Neural progenitor cell (in vitro differentiated cells): Measurements from ENCODE around the gene ZNF827. TPM values are rescaled to one million over a fixed set of nuclear protein-coding genes. Genes with fewer than 3 reads are reported as not detected.

Experiments
- DNase-seq: peaks from one replicate; pipeline ENCODE4 v3.0.0-alpha.2; 2016; ENCODE audit warnings: low spot score
- H2AFZ ChIP-seq: fragments of 200-600 bp; sonication (generic); replicated peaks from 2 replicates; pipeline ENCODE4 v1.6.1; 2016; ENCODE audit warnings: antibody characterized with exemption
- H3F3A ChIP-seq: fragments of 200-600 bp; sonication (generic); 2 replicates; pipeline ENCODE4 v1.6.1; 2016; ENCODE audit warnings: antibody characterized with exemption, low read depth
- H3K27ac ChIP-seq: fragments of 200-600 bp; sonication (generic); 2 replicates; pipeline ENCODE4 v1.5.1; 2016; ENCODE audit warnings: mild to moderate bottlenecking
- H3K27me3 ChIP-seq: fragments of 200-600 bp; sonication (generic); 2 replicates; pipeline ENCODE4 v1.6.1; 2016; ENCODE audit warnings: mild to moderate bottlenecking, moderate library complexity
- H3K36me3 ChIP-seq: fragments of 200-600 bp; sonication (generic); 2 replicates; pipeline ENCODE4 v1.5.1; 2016
- H3K4me1 ChIP-seq: fragments of 200-600 bp; sonication (generic); 2 replicates; pipeline ENCODE4 v1.6.1; 2016; ENCODE audit warnings: mixed run types
- H3K4me2 ChIP-seq: fragments of 200-600 bp; sonication (generic); 2 replicates; pipeline ENCODE4 v1.6.1; 2016
- H3K4me3 ChIP-seq: fragments of 200-600 bp; sonication (generic); 2 replicates; pipeline ENCODE4 v1.5.1; 2016
- H3K79me2 ChIP-seq: fragments of 200-600 bp; sonication (generic); 2 replicates; pipeline ENCODE4 v1.6.1; 2016; ENCODE audit warnings: low read depth
- H3K9ac ChIP-seq: fragments of 200-600 bp; sonication (generic); 2 replicates; pipeline ENCODE4 v1.6.1; 2016
- H3K9me3 ChIP-seq: fragments of 200-600 bp; sonication (generic); 2 replicates; pipeline ENCODE4 v1.5.1; 2016; ENCODE audit warnings: low read depth
- H4K20me1 ChIP-seq: fragments of 200-600 bp; sonication (generic); 2 replicates; pipeline ENCODE4 v1.6.1; 2016; ENCODE audit warnings: low read depth
- H3K27ac Mint-ChIP-seq: 3 replicates; pipeline ENCODE4 v1.8.0; 2021; ENCODE audit warnings: mixed read lengths
- H3K27me3 Mint-ChIP-seq: 2 replicates; pipeline ENCODE4 v1.8.0; 2022; ENCODE audit warnings: low read depth, mild to moderate bottlenecking, inconsistent platforms, moderate library complexity, mixed read lengths; ENCODE audit not compliant: insufficient read depth
- H3K36me3 Mint-ChIP-seq: 3 replicates; pipeline ENCODE4 v1.8.0; 2021; ENCODE audit warnings: mixed read lengths
- H3K4me1 Mint-ChIP-seq: 3 replicates; pipeline ENCODE4 v1.8.0; 2021; ENCODE audit warnings: mixed read lengths
- H3K4me3 Mint-ChIP-seq: 3 replicates; pipeline ENCODE4 v1.8.0; 2021; ENCODE audit warnings: mild to moderate bottlenecking, moderate library complexity, mixed read lengths
- H3K9me3 Mint-ChIP-seq: 3 replicates; pipeline ENCODE4 v1.8.0; 2020; ENCODE audit warnings: mixed read lengths
- CTCF ChIP-seq: fragments of 200-600 bp; sonication (generic); IDR thresholded peaks from 2 replicates; pipeline ENCODE4 v1.5.1; 2017; ENCODE audit warnings: antibody characterized with exemption, mild to moderate bottlenecking
- EZH2 ChIP-seq: fragments of 200-600 bp; sonication (generic); IDR thresholded peaks from 2 replicates; pipeline ENCODE4 v1.6.1; 2017; ENCODE audit warnings: antibody characterized with exemption, mild to moderate bottlenecking, moderate library complexity
- EZH2phosphoT487 ChIP-seq: fragments of 200-600 bp; sonication (generic); IDR thresholded peaks from 2 replicates; pipeline ENCODE4 v1.6.1; 2017; ENCODE audit warnings: antibody characterized with exemption
- total RNA-seq: library from RNA; depleted of rRNA; stranded (reverse); fragments of >200 nt; gene quantifications from 2 replicates; pipeline ENCODE4 v1.2.3, GENCODE V29; 2015; ENCODE audit warnings: low replicate concordance

Gene ZNF827
- total RNA-seq, 1 donor from 2014 or later: 7.7 TPM

GRCh38 chr4:145878501-145879435 is 59.9 kb downstream of the ZNF827 start:
- Mint-ChIP-seq H3K27ac (no peak overlapping the region), H3K4me3 (no peak overlapping the region), H3K27me3 (peaks cover 3% of the 10 kb centered on the region), H3K36me3 (peaks cover 36% of the 10 kb centered on the region), H3K4me1 (peaks cover 23% of the 10 kb centered on the region), H3K9me3 (no peaks in the 10 kb centered on the region)
- Histone ChIP-seq H3K4me3 (no peak overlapping the region), H3K27me3 (no peaks in the 10 kb centered on the region), H3F3A (no peaks in the 10 kb centered on the region), H3K9ac (no peak overlapping the region), H3K27ac (no peak overlapping the region), H3K4me2 (no peak overlapping the region), H3K9me3 (no peaks in the 10 kb centered on the region), H3K4me1 (no peaks in the 10 kb centered on the region), H3K79me2 (peaks cover 4% of the 10 kb centered on the region), H2AFZ (no peak overlapping the region), H3K36me3 (no peaks in the 10 kb centered on the region), H4K20me1 (no peaks in the 10 kb centered on the region)
- TF ChIP-seq EZH2: no peak
- TF ChIP-seq CTCF: no peak
- TF ChIP-seq EZH2phosphoT487: no peak
- no peak for DNase-seq

GRCh38 chr4:145876531-145877180 is 62.0 kb downstream of the ZNF827 start:
- Histone ChIP-seq H3K4me3 (no peak overlapping the region), H3K4me2 (no peak overlapping the region), H3K4me1 (no peaks in the 10 kb centered on the region), H3F3A (no peaks in the 10 kb centered on the region), H3K9me3 (no peaks in the 10 kb centered on the region), H3K36me3 (no peaks in the 10 kb centered on the region), H4K20me1 (no peaks in the 10 kb centered on the region), H2AFZ (no peak overlapping the region), H3K79me2 (peaks cover 2% of the 10 kb centered on the region), H3K9ac (no peak overlapping the region), H3K27ac (no peak overlapping the region), H3K27me3 (no peaks in the 10 kb centered on the region)
- peaks cover 1% of the 10 kb centered on the region for H3K27me3 Mint-ChIP-seq
- DNase-seq: no peak
- TF ChIP-seq EZH2phosphoT487 (no peak), CTCF (no peak), EZH2 (no peak)
- H3K4me3 Mint-ChIP-seq: no peak overlapping the region
- H3K27ac Mint-ChIP-seq: no peak overlapping the region
- no peaks in the 10 kb centered on the region for H3K9me3 Mint-ChIP-seq
- H3K36me3 Mint-ChIP-seq: peaks cover 42% of the 10 kb centered on the region
- peaks cover 7% of the 10 kb centered on the region for H3K4me1 Mint-ChIP-seq

- H3K4me3 ChIP-seq: no peak overlapping the region
- H3K4me3 Mint-ChIP-seq: no peak overlapping the region
- no peaks in the 10 kb centered on the region for H3K9me3 Mint-ChIP-seq
- H3K9ac ChIP-seq: no peak overlapping the region
- H3K4me1 Mint-ChIP-seq: peaks cover 23% of the 10 kb centered on the region
- no peak overlapping the region for H3K4me2 ChIP-seq
- no peaks in the 10 kb centered on the region for H3K27me3 ChIP-seq
- H4K20me1 ChIP-seq: no peaks in the 10 kb centered on the region
- H3K36me3 ChIP-seq: no peaks in the 10 kb centered on the region
- H3K79me2 ChIP-seq: no peaks in the 10 kb centered on the region
- H3K36me3 Mint-ChIP-seq: peaks cover 42% of the 10 kb centered on the region
- H3K4me1 ChIP-seq: no peaks in the 10 kb centered on the region
- no peaks in the 10 kb centered on the region for H3K27me3 Mint-ChIP-seq
- no peak for DNase-seq
- H3K9me3 ChIP-seq: no peaks in the 10 kb centered on the region
- TF ChIP-seq EZH2: no peak
- TF ChIP-seq CTCF: no peak
- no peak for TF ChIP-seq EZH2phosphoT487
- no peak overlapping the region for H3K27ac Mint-ChIP-seq
- H3K27ac ChIP-seq: no peak overlapping the region
- H3F3A ChIP-seq: no peaks in the 10 kb centered on the region
- H2AFZ ChIP-seq: no peak overlapping the region
These were observed 64.7 kb downstream of the ZNF827 start for GRCh38 chr4:145873901-145874300.
